HepG2 (cell line): ENCODE results near the gene MREG. TPM values are rescaled to one million over a fixed set of nuclear protein-coding genes. Genes with fewer than 3 reads are reported as not detected.
A peak's percentile ranks its signal among the peaks of the same experiment; 100 is the strongest.

Experiments
- CERS6 ChIP-seq: sonication (generic); formaldehyde crosslinking; IDR thresholded peaks from 2 replicates; pipeline ENCODE4 v1.5.0; 2020; ENCODE audit warnings: missing genetic modification reagents
- CHCHD3 ChIP-seq: sonication (generic); formaldehyde crosslinking; IDR thresholded peaks from 2 replicates; pipeline ENCODE4 v1.8.0; 2022; ENCODE audit warnings: mild to moderate bottlenecking, missing genetic modification reagents, moderate library complexity
- HMGXB4 ChIP-seq, 2 experiments: sonication (generic) in 1 of 2; formaldehyde crosslinking in 1 of 2; IDR thresholded peaks; 2 replicates each; pipeline versions ENCODE4 v1.4.0 to v1.6.1; 2018 to 2020; ENCODE audit warnings: missing genetic modification reagents in 2 of 2, borderline replicate concordance in 1 of 2, low read depth in 1 of 2, mild to moderate bottlenecking in 1 of 2, missing biosample characterization in 1 of 2
- MEF2D ChIP-seq: sonication (generic); formaldehyde crosslinking; IDR thresholded peaks from 2 replicates; pipeline ENCODE4 v1.5.1; 2020; ENCODE audit warnings: mild to moderate bottlenecking, missing genetic modification reagents
- MLX ChIP-seq: IDR thresholded peaks from 2 replicates; pipeline ENCODE4 v1.6.1; 2016
- MXD1 ChIP-seq: sonication (generic); formaldehyde crosslinking; IDR thresholded peaks from 2 replicates; pipeline ENCODE4 v1.4.0; 2020; ENCODE audit warnings: mild to moderate bottlenecking, missing genetic modification reagents
- RAD21 ChIP-seq: fragments of 450-650 bp; formaldehyde crosslinking; IDR thresholded peaks from 2 replicates; pipeline ENCODE4 v1.5.0; 2020; ENCODE audit warnings: mild to moderate bottlenecking
- ZFP91 ChIP-seq: sonication (generic); formaldehyde crosslinking; IDR thresholded peaks from 2 replicates; pipeline ENCODE4 v1.9.0; 2022; ENCODE audit warnings: missing genetic modification reagents, mild to moderate bottlenecking, borderline replicate concordance
- ZNF10 ChIP-seq: sonication (generic); formaldehyde crosslinking; IDR thresholded peaks from 2 replicates; pipeline ENCODE4 v1.4.0; 2020; ENCODE audit warnings: mild to moderate bottlenecking, low read depth, missing genetic modification reagents, borderline replicate concordance
- ZNF687 ChIP-seq: sonication (generic); formaldehyde crosslinking; IDR thresholded peaks from 2 replicates; pipeline ENCODE4 v1.5.1; 2020; ENCODE audit warnings: mild to moderate bottlenecking, missing genetic modification reagents, moderate library complexity
- ZNF883 ChIP-seq: sonication (generic); formaldehyde crosslinking; IDR thresholded peaks from 2 replicates; pipeline ENCODE4 v1.5.1; 2020; ENCODE audit warnings: mild to moderate bottlenecking, missing genetic modification reagents; ENCODE audit errors: not compliant biosample characterization
- polyA plus RNA-seq, 8 experiments: library from polyadenylated mRNA; depleted of rRNA in 3 of 8; stranded (reverse) in 7 of 8; unstranded in 1 of 8; fragments of >200 nt; fragmentation: Illumina TruSeq in 4 of 8; extraction: Trizol in 4 of 8; gene quantifications; 2 replicates each; pipeline versions ENCODE4 v1.2.1 to v1.2.3, GENCODE V29; 2011 to 2016; ENCODE audit warnings: low read depth in 4 of 8, missing spikeins in 1 of 8, mixed read lengths in 1 of 8; ENCODE audit not compliant: insufficient read depth in 1 of 8
- total RNA-seq, 5 experiments: library from RNA; depleted of rRNA; stranded (reverse); fragments of >200 nt; fragmentation: Illumina TruSeq; extraction: Trizol; gene quantifications; 2 replicates each; pipeline ENCODE4 v1.2.3, GENCODE V29; 2016; ENCODE audit warnings: low read depth in 1 of 5

Gene MREG
- total and polyA plus RNA-seq, 2 of the 13 experiments (the other 11 are each of a cell fraction or from before 2014, with no cell fraction given), result 7.5 to 23.3 TPM

GRCh38 chr2:216034065-216034464 lies 20.7 kb upstream of the MREG start (continued):
- TF ChIP-seq ZNF687 (no peak), MXD1 (CRISPR knock-in tag) (no peak), ZFP91 (CRISPR knock-in tag) (no peak; the same call in 1 of the 2 replicates), MLX (CRISPR knock-in tag) (no peak), MEF2D (CRISPR knock-in tag) (no peak), CERS6 (CRISPR knock-in tag) (no peak), RAD21 (peak; percentile 41; the same call in 1 of the 2 replicates), HMGXB4 (CRISPR knock-in tag; IDR thresholded peaks at IDR 0.05; ENCODE audit: borderline replicate concordance in 1 of 2, low read depth in 1 of 2) (0 out of 4 replicates have a peak, but pooled peaks of 1 of the 2 experiments have one; percentile 22), CHCHD3 (CRISPR knock-in tag) (no peak), ZNF10 (CRISPR knock-in tag) (no peak), ZNF883 (no peak)
